OCI-M1 (cell line): Measurements from ENCODE around the gene ATP1B1.
"Not testable (repeated sequence)": the region's sequence is repeated elsewhere in the genome, so short reads cannot be mapped to it uniquely, and the experiment has no call there.

Experiments
- DNase-seq: peaks from one replicate; lab custom pipeline; 2025; lab: John Stamatoyannopoulos, UW

The ATP1B1 gene

DNA sequence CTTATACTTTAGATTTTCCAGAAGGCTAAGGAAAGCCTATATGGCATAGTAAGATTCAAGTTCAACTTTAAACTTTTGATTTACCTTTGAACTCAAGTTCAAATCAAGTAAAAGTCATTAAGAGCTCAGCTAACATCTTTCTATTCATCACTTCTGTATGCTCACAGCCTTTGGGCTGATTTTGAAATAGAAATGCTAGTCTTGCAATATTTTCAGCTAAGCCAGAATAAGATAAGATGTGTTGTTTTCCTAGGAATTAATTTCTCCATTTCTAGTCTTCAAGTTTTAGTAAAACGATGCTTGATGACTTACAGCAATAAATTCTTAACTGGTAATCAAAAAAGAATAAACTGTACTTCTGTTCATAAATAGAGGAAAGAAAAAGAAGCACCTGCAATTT lies 35.6 kb downstream of the ATP1B1 start:
- DNase-seq, result no peak

DNA sequence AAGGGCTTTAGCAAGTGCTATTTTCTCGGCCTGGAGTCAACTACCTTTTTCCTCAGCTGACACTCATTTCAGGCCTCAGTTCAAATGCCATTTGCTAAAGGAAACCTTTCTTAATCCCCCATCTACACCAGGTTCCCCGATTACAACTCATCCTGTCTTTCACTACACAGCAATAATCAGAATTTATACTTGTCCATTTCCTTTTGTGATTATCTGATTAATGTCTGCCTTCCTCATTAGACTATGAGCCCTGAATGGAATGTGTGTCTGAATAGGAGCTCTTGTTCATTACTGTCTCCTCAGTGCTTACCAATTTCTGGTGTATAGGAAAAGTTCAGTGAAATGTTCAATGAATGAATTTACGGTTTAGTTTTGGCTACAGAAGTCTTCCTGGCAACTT lies 36.9 kb downstream of the ATP1B1 start:
- DNase-seq, result no peak

DNA sequence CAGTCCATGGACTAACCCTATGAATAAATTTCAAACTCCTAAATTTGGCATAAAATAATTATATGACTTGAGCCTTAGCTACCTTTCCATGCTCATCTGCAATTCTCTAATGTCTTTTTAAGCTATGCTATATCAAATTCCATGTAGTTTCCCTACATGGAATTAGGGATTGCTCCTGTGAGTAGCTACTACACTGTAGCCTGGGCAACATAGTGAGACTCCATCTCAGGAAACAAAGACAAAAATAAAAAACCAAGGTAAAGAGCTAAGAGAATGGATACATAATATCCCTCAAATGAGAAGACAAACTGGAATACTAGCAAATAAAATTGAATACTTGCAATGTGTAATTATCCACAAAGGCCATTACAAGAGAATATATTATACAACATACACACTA lies 37.5 kb downstream of the ATP1B1 start:
- DNase-seq, result no peak

DNA sequence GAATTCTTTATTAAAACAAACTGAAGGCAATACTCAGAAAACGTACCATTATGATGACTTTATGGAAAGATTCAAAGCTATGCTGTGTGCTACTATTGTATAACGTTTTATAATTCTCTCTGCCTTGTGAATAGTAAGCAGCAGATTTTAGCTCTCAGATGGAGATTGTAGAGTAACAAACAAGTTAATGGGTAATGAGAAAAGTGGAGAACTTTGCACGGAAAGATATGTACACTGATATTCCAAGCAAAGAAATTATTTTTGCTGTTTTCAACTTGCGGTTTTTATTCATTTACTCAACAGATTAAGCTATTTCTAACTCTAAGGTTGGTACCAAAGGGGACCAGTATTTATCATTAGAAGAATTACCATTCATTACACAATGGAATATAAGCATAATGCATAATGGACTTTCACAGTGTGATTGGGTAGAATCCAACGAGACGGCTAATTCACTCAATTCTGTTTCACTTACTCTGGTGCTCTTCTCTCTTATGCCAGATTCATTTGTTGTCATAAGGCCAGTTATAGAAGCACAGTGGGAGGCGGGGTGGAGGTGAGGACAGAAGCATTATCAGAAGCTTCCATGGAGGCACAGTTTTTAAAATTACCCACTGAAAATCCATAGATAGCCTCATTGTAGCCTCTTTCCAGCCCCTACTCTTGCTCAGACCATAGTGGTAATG lies 38.6 kb downstream of the ATP1B1 start:
- no peak for DNase-seq

DNA sequence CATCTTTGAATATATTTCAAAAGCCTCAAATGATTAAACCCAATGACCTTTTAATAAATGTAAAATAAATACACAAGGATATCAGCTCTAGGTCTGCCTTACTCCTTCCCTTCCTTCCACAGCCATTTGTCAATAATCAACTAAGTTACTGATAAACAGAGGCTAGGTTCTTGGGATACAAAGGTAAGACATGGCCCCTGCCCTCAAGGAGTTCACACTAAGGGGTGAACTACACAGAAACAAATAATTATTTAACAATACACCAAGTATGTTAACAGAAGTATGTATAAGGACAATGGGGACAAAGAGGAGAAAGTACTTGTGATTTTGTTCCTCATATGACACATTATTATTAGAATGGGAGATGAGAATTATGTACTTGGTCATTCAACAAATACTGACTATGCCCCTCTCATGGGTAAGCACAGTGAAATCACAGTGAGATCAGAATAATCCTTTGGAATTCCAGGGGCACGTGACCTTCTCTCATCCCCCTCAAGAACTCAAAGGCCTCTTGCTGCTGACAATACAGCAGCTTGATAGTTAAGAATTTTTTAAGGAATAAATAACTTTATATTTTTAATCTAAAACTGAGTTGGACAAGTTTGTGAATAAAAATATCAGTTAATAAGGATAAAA lies 40.2 kb downstream of the ATP1B1 start:
- no peak for DNase-seq

DNA sequence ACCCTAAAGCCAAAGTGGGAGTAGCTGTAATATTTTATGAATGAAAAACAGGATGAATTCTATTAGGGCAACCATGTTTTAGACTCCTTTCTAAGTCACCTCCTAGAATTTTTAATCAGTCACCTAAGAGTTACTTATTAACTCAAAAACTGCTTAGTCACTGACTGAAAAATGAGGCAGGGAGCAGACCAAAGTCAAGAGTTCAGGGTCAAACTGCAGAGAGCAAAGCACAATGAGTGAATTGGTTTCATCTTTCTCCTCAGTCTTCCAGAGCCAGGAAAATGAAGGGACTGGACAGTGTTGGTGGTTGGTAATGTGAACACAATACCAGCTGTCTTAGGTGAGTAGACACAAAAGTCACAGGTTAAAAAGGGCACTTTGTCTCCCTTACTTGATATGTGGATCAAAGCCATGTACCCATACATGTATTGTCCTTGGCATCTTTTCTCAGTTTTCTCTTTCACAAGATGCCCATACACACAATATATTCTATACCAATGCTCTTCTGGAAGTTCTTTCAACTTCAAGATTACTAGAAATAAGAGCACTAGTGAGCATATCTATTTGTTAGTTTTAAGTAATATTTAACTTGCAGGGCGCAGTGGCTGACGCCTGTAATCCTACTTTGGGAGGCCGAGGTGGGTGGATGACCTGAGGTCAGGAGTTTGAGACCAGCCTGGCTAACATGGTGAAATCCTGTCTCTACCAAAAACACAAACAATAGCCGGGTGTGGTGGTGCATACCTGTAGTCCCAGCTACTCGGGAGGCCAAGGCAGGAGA lies 42.2 kb downstream of the ATP1B1 start:
- DNase-seq, result no peak

DNA sequence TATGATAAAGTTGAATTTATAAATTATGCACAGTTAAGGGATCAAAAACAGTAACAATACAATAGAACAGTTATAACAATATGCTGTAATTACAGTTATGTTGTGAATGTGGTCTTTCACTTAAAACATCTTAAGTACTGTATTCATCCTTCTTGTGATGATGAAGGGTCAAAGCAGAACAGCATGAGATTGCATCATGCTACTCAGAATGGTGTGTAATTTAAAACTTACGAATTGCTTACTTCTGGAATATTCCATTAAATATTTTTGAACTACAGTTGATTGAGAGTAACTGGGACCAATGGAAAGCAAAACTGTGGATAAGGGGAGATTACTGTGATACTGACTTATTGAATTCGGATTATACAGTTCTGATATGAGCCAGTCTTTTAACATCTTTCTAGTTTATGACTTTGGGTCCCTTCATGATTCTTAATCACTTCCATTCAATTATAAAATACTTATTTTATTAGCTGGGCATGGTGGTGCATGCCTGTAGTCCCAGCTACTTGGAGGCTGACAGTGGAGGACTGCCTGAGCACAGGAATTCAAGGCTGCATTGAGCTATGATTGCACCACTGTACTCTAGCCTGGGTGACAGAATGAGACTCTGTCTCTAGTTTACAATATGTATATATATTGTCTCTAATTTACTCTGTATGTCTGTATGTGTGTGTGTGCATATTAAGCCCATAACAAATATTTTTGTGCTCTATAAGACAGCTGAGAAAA lies 43.2 kb downstream of the ATP1B1 start:
- DNase-seq, result no peak

DNA sequence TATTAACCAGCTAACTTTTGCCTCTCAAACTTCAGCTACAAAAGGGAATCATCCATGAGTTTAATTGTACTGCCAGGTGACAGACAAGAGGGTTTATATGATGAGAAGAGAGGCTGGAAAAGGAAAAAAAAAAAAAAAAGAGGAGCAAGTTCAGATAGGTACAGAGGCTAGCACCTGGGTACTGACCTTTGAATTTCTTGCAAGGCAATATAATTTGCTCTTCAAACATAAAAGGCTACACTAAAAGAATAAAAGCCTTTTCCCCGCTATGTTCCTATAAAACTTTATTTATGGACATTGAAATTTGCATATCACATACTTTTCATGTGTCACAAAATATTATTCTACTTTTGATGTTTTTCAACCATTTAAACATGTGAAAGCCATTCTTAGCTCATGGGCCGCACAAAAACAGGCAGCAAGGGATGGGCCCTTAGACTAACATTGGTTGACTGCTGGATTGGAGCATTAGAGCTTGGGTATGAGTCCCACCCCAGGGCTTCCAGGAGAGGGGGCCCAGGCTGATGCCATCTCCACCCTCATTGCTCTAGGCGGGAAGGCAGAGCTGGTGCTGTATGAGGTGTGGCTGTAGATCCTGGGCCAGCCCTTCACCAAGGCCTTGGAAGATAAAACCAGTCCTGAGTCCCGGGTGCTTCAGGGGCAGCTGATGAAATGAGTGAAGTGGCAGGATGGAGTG lies 44.3 kb downstream of the ATP1B1 start:
- no peak for DNase-seq

DNA sequence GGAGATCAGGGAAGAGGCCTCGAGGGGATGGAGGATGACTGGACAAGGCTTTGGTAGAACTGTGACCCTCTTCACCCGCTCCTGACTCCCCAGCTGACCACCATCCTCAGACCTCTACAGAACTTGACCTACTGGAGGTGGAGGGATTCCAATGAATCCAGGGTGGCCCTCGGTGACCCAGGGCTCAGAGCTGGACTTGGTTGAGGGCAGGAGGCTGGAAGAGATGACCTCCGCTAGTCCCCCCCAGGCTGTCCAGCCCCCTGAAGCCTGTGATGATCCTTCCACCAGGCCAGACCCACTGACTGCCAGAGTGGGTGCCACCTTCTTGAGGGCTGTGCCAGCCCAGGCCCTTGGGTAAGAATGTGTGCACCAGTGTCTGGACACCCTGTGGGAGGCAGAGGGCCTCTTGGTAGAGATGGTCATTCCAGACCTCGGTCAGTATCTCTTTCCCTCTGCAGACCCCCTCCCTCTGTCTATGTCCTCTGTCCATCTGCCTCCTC lies 44.9 kb downstream of the ATP1B1 start:
- DNase-seq, result no peak

DNA sequence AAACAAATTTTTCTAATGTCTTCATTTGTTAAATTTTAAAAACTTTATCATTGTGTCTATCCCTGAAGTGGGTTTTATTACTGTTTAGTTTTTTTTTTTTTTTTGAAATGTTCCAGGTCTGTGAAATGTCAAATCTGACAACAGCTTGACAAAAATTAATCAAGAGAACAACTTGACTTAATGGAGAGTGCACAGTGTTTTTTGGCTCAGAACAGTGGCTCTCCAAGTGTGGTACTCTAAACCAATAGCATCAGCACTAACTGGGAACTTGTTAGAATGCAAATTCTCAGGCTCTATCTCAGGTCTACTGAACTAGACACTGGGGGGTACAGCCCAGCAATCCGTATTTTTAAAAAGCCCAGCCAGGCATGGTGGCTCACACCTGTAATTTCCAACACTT lies 49.2 kb downstream of the ATP1B1 start:
- no peak for DNase-seq

DNA sequence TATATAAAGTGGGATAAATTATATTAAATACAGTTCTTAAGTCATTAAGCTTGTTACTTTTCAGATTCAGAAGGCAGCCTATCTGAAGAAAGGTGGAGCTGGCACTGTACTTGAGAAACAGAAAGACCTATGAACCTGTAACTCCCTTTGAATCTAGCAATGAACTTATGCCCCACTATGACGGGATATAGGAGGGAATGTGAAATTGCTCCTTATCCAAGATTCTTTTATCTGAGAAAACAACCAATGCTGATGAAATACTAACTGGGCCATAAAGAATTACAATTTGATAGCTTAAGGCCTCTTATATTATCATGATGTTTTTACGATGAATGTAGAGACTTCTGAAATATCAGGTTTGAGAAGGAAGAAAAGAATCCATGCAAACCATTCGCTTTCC lies 50.1 kb downstream of the ATP1B1 start:
- no peak for DNase-seq

DNA sequence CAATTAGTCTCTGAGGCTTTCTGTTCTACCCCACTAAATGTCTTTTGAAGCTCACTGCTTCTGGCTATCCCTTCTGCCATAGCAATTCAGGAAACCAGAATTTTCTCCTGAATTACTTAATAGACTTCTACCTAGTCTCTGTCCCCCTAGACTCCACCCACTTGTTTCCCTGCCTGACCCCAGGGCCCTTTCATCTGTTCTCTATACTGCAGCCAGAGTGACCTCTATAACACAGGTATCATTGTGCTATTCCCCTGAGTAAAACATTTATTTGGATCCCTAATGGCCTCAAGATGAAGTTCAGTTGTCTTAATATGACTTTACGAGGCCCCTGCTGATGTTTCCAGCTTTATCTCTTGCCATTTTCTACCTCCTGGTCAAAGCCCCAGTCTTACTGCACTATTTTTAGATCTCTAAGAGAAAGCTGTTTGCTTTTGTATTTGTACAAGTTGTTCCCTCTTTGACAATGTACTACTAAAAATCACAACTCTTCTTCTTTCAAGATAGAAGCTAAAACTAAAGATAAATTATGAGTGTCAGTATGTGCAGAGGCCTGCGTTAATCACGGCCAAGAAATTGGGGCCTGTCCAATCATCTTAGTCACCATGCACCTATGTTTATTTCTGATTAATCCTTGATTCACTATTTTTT lies 54.5 kb downstream of the ATP1B1 start:
- no peak for DNase-seq

DNA sequence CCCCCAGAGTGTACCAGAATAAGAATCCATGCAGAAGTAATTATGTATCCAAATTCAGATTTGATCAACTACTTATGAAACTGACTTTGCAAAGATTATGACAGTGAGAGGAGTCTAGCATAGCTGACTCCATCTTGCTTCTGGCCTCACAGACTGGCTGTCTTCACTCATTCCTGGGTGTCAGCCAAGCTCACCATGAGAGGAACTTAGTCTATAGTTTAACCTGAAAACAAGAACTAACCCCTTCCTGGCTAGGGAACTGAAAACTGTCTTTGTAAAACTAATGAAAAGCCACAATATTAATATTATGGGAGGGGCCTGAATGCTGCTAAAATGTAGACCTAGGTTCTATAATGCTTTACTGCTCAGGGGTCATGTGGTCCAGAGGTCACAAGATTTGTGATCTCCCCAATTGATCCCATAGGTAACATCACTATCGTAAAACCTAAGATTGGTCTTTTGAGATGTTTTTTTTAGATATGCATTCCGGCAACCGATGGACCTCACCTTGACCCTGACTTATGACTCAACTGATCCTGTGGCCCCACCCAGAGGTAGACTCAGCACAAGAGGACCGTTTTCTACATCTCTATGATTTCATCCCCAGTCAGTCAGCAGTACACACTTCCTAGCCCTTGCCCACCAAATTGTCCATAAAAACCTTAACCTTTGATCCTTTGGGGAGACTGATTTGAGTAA lies 55.2 kb downstream of the ATP1B1 start:
- DNase-seq, result no peak

DNA sequence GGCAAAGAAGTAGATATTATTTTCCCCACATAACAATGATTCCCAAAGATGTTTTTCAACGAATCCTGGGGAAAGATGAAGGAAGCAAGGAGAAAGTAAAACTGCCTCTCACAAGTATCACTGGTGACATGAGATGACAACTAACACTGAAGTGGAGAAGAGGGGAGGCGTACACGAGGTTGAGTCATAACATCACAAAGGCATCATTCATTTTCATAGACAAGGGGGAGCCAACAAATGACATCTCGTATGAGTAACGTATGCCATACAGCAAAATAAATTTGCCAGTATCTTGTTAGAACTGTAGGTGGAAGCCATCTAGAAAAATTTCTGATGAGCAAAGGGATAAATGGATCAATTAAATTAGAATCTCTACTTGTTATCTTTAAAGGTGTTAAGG lies 56.6 kb downstream of the ATP1B1 start:
- no peak for DNase-seq

DNA sequence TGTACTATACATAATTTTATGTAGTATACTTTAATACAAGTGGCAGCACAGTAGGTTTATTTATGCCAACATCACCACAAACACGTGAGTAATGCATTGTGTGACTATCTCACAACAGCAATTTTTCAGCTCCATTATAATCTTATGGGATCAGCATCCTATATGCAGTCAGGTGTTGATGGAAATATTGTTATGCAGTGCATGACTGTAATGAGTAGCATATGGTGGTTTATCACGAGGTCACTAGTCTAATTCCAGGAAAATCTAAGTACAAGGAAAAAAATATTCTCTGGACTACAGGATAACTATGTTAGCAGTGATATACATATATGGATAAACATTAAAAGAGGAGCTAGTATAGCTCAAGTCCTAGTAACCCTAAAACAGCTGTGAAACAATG lies 69.0 kb downstream of the ATP1B1 start:
- no peak for DNase-seq

DNA sequence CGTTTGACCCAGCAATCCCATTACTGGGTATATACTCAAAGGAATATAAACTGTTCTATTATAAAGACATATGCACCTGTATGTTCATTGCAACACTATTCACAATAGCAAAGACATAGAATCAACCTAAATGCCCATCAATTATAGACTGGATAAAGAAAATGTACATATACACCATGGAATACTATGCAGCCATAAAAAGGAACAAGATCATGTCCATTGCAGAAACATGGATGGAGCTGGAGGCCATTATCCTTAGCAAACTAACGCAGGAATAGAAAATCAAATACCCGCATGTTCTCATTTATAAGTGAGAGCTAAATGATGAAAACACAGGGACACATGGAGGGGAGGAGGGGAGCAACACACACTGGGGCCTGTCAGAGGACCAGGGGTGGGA lies 72.9 kb downstream of the ATP1B1 start:
- DNase-seq, result not testable (repeated sequence)

DNA sequence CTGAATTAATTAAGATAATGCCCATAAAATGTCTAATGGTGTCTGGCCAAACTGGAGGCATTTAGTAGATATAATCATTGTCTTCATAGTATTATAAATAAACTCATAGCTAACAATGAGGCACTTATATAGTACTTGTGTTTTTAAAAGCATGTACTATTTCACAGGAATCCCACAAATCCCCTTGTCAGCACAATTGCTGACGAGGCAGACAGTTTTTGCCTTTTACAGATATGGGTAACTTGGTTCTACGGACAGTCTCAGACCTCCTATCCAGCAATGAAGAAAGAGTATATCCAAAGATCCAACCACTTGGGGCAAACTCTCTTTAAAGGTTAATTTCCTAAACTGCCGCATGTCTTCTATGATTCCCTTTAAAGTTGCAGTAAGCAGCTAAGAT lies 73.7 kb downstream of the ATP1B1 start:
- no peak for DNase-seq
